ENCODE data around the gene CSTB.

Gene CSTB

DNA sequence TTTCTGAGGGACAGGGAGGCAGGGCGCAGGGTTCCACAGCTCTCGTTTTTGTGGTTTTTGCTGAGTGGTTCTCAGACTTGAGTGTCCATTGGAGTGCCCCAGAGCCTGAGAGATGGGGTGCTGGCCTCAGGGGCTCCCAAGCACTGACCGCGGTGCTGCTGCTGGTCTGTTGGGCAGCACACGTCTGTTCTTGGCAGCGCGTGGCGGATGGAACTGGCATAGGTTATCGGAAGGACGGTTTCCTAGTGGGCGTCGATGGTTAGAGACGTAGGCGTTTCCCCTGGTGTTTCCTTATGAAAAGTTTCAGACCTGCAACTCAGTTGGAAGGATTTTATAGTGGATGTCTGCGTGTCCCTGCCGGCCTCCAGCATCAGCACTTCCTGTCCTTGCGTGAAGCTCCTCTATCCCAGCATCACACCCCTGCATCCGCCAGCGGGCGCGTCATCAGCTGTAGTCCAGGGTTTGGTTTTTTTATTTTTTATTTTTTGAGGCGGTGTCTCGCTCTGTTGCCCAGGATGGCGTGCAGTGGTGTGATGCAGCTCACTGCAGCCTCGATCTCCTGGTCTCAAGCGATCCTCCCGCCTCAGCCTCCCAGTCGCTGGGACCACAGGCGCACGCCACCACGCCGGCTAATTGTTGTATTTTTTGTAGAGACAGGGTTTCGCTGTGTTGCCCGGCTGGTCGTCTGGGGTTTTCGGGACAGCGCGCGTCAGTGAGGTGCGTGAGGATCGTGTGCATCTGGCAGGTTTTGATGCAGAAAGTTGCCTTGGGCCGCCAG is 25.1 kb upstream of the CSTB start:
- H3K27me3 Mint-ChIP-seq (ENCODE audit: low read depth, poor library complexity): no peaks in the 10 kb centered on the region
- TF ChIP-seq, protein P1, sequence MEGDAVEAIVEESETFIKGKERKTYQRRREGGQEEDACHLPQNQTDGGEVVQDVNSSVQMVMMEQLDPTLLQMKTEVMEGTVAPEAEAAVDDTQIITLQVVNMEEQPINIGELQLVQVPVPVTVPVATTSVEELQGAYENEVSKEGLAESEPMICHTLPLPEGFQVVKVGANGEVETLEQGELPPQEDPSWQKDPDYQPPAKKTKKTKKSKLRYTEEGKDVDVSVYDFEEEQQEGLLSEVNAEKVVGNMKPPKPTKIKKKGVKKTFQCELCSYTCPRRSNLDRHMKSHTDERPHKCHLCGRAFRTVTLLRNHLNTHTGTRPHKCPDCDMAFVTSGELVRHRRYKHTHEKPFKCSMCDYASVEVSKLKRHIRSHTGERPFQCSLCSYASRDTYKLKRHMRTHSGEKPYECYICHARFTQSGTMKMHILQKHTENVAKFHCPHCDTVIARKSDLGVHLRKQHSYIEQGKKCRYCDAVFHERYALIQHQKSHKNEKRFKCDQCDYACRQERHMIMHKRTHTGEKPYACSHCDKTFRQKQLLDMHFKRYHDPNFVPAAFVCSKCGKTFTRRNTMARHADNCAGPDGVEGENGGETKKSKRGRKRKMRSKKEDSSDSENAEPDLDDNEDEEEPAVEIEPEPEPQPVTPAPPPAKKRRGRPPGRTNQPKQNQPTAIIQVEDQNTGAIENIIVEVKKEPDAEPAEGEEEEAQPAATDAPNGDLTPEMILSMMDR (IDR thresholded peaks at IDR 0.05): no peak
- peak overlapping the region; percentile 54 for H3K27ac Mint-ChIP-seq
- peaks cover 8% of the 10 kb centered on the region for H3K4me1 Mint-ChIP-seq
- no peak for DNase-seq
- no peaks in the 10 kb centered on the region for H3K9me3 Mint-ChIP-seq
- peaks cover 44% of the 10 kb centered on the region for H3K36me3 Mint-ChIP-seq (ENCODE audit: low read depth)
- H3K4me3 Mint-ChIP-seq: no peak overlapping the region

DNA sequence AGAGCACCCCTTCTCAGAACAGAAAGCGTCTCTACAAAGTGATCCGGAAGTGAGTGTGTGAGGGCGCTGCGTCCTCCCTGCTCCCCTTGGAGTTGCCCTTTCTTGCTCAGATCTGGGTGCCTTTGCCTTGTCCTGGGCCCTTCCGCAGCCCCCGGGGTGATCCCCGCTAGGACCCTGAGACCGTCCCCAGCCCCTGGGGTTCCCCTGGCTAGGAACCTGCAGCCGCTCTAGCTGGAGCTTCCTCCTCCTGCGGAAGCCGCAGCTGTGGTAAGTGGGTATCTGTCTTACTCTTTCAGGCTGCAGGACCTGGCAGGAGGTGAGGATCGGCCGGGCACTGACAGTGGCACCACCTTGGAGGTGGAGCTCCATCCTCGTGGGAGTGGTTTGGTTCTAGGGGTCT is 24.5 kb upstream of the CSTB start:
- Mint-ChIP-seq H3K9me3 (no peaks in the 10 kb centered on the region), H3K36me3 (ENCODE audit: low read depth) (peaks cover 47% of the 10 kb centered on the region), H3K4me3 (no peak overlapping the region), H3K27me3 (ENCODE audit: low read depth, poor library complexity) (no peaks in the 10 kb centered on the region), H3K4me1 (peaks cover 2% of the 10 kb centered on the region), H3K27ac (no peak overlapping the region)
- DNase-seq: no peak
- TF ChIP-seq, protein P1 (IDR thresholded peaks at IDR 0.05): no peak

DNA sequence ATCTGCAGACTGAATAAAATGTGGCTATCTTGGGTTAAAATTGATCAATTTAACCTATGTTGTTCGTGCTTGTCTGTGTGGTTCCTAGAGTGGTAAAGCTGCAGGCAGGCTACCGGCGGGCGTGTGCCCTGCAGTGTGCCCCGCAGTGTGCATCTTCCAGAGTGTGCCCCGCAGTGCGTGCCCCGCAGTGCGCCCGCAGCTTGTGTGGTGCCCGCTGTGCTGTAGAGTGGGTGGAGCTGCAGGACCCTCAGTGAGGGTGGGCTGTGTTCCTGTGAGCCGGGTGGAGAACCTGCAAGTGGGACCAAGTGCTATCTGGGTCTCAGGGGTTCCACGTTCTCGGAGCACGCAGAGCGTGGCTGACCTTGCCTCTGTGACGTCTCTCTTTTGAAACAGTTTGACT is 24.0 kb upstream of the CSTB start:
- peaks cover 50% of the 10 kb centered on the region for H3K36me3 Mint-ChIP-seq (ENCODE audit: low read depth)
- no peaks in the 10 kb centered on the region for H3K9me3 Mint-ChIP-seq
- H3K4me1 Mint-ChIP-seq: no peaks in the 10 kb centered on the region
- DNase-seq: no peak
- no peak overlapping the region for H3K27ac Mint-ChIP-seq
- H3K4me3 Mint-ChIP-seq: no peak overlapping the region
- TF ChIP-seq, protein P1 (IDR thresholded peaks at IDR 0.05): no peak
- H3K27me3 Mint-ChIP-seq (ENCODE audit: low read depth, poor library complexity): no peaks in the 10 kb centered on the region

DNA sequence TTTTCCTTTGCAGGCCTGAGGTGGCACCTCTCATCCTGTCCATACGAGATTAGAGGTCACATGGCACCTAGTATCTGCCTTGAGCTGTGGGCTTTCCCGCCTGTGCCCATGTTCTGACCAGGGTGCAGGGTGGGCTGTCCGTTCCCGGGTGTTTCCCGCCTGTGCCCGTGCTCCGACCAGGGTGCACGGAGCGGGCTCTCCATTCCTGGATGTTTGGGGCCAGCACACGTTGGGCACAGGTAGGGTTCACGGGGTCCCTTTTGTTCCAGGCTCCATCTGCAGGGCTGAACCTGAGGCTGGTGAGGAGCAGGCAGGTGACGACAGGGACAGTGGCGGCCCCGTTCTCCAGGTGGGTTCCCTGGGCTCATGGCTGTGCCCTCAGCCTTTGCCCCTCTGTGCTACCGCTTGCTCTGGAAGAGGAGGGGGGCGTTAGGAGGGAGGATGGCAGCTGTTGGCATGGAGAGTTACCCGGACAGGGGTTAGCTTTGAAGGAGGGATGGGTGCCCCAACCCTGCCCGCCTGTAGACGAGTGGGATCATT is 23.3 kb upstream of the CSTB start:
- Mint-ChIP-seq H3K27me3 (ENCODE audit: low read depth, poor library complexity) (no peaks in the 10 kb centered on the region), H3K4me3 (no peak overlapping the region), H3K9me3 (no peaks in the 10 kb centered on the region), H3K27ac (no peak overlapping the region), H3K4me1 (no peaks in the 10 kb centered on the region), H3K36me3 (ENCODE audit: low read depth) (peaks cover 54% of the 10 kb centered on the region)
- TF ChIP-seq, protein P1 (IDR thresholded peaks at IDR 0.05): no peak
- no peak for DNase-seq

DNA sequence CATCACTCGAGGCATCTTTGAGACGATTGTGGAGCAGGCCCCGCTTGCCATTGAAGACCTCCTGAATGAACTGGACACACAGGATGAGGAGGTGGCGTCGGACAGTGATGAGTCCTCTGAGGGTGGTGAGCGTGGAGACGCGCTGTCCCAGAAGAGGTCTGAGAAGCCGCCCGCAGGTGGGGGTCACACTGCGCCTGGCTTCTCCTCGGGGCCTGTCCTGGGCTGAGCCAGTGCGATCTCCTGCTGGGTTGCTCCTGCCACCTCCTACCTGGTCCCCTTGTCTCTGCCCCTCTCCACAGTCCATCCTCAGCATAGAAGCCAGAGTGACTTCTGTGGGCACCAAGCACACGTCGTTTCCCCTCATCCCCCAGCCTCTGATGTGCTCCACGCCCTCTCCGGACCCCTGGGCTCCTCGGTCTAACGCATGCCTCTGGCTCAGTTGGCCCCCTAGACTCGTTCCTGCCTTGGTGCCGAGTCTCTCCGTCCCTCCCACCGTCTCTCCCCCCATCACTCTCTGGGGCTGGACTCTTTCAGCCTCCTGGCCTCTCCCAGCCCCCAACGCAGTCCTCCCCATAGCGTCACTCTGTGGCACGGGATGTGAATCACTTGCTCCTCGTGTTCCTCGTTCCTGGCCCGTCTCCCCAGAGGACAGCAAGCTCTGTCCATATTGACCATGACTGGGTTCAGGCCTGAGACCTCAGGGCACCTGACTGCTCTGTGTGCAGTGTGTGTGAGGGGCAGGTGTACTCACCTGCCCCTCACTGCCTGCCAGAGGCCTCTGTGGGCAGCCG is 22.0 kb upstream of the CSTB start:
- Mint-ChIP-seq H3K4me3 (no peak overlapping the region), H3K4me1 (no peaks in the 10 kb centered on the region), H3K36me3 (ENCODE audit: low read depth) (peaks cover 53% of the 10 kb centered on the region), H3K27ac (peak overlapping the region; percentile 84), H3K9me3 (no peaks in the 10 kb centered on the region), H3K27me3 (ENCODE audit: low read depth, poor library complexity) (no peaks in the 10 kb centered on the region)
- TF ChIP-seq, protein P1 (IDR thresholded peaks at IDR 0.05): no peak
- no peak for DNase-seq
